A673 (cell line): ENCODE measurements around the gene IFT172. TPM values are rescaled to one million over a fixed set of nuclear protein-coding genes. Genes with fewer than 3 reads are reported as not detected.

ENCODE experiments used
- BruUV-seq: library from RNA; stranded (reverse); fragments of 400-500 nt; replicated peaks from 2 replicates; lab custom pipeline; 2021; lab: Mats Ljungman, UMichigan
- CTCF ChIA-PET: fragments of 300-600 bp; sonication (Branson Sonifier 250); formaldehyde crosslinking; loops from one replicate; lab custom pipeline; 2022; ENCODE audit warnings: antibody characterized with exemption; lab: Charles Lee
- POLR2A ChIA-PET: fragments of 300-600 bp; sonication (Branson Sonifier 250); formaldehyde crosslinking; loops from one replicate; lab custom pipeline; 2022; ENCODE audit warnings: antibody characterized with exemption; ENCODE audit not compliant: low non-redundant PET; lab: Charles Lee
- DNase-seq: peaks from one replicate; pipeline ENCODE4 v3.0.0-alpha.2; 2015; ENCODE audit warnings: low spot score
- H3K27ac ChIP-seq: fragments of 200-600 bp; sonication (generic); 2 replicates; pipeline ENCODE4 v1.5.1; 2016; ENCODE audit warnings: mixed run types, low read depth, mild to moderate bottlenecking, mixed read lengths, antibody characterized with exemption, low read length; ENCODE audit not compliant: poor library complexity, severe bottlenecking
- H3K27me3 ChIP-seq: fragments of 200-600 bp; sonication (generic); replicated peaks from 2 replicates; pipeline ENCODE4 v1.6.1; 2017; ENCODE audit warnings: mixed run types, low read depth, mild to moderate bottlenecking, mixed read lengths, antibody characterized with exemption, low read length; ENCODE audit not compliant: insufficient read depth, poor library complexity
- H3K36me3 ChIP-seq: fragments of 200-600 bp; sonication (generic); 2 replicates; pipeline ENCODE4 v1.6.1; 2016; ENCODE audit warnings: mixed run types, mild to moderate bottlenecking, mixed read lengths, antibody characterized with exemption, low read length; ENCODE audit not compliant: insufficient read depth, poor library complexity, severe bottlenecking
- H3K4me1 ChIP-seq: fragments of 200-600 bp; sonication (generic); 2 replicates; pipeline ENCODE4 v1.6.1; 2017; ENCODE audit warnings: mixed run types, mild to moderate bottlenecking, mixed read lengths, antibody characterized with exemption, low read length; ENCODE audit not compliant: insufficient read depth, poor library complexity, severe bottlenecking
- H3K4me3 ChIP-seq: fragments of 200-600 bp; sonication (generic); 2 replicates; pipeline ENCODE4 v1.5.1; 2016; ENCODE audit warnings: low read depth, mixed run types, mild to moderate bottlenecking, mixed read lengths, low read length; ENCODE audit not compliant: poor library complexity, severe bottlenecking
- H3K9me3 ChIP-seq: fragments of 200-600 bp; sonication (generic); 2 replicates; pipeline ENCODE4 v1.6.1; 2016; ENCODE audit warnings: mixed run types, low read depth, mild to moderate bottlenecking, mixed read lengths, antibody characterized with exemption, low read length; ENCODE audit not compliant: poor library complexity, severe bottlenecking
- EZH2 ChIP-seq: fragments of 200-600 bp; sonication (generic); IDR thresholded peaks from 2 replicates; pipeline ENCODE4 v1.6.1; 2017; ENCODE audit warnings: borderline replicate concordance, low read depth, mild to moderate bottlenecking, mixed read lengths, antibody characterized with exemption, low read length; ENCODE audit not compliant: poor library complexity, severe bottlenecking
- intact Hi-C: fragments of 100-400 bp; cut with micrococcal nuclease; formaldehyde crosslinking; loops from one replicate; pipeline ENCODE4 v1.10.0; 2022; ENCODE audit not compliant: unreplicated experiment
- total RNA-seq: library from RNA; stranded (reverse); gene quantifications from 2 replicates; pipeline ENCODE4 v1.2.3, GENCODE V29; 2021
- TF ChIP-seq, protein P1 (sequence below): fragments of 300-800, 200-600 bp; sonication (generic); conservative IDR thresholded peaks from 2 replicates; pipeline ENCODE4 v1.5.1; 2017; ENCODE audit warnings: low read depth, mild to moderate bottlenecking, antibody characterized with exemption, low read length, moderate library complexity, mixed read lengths

The IFT172 gene
- total RNA-seq, 1 experiment from 2014 or later, result 42.2 TPM

- no peak for TF ChIP-seq EZH2
- ChIA-PET CTCF (no interaction called here), POLR2A (no interaction called here)
- Histone ChIP-seq H3K27ac (no peak overlapping the region), H3K36me3 (no peaks in the 10 kb centered on the region), H3K4me1 (no peaks in the 10 kb centered on the region), H3K4me3 (no peak overlapping the region), H3K27me3 (no peaks in the 10 kb centered on the region), H3K9me3 (no peaks in the 10 kb centered on the region)
- BruUV-seq, result no TSS peak
- no peak for DNase-seq
- intact Hi-C loops, result no loop called here
These were observed 47.7 kb upstream of the IFT172 start for GRCh38 chr2:27537287-27537686.

DNA sequence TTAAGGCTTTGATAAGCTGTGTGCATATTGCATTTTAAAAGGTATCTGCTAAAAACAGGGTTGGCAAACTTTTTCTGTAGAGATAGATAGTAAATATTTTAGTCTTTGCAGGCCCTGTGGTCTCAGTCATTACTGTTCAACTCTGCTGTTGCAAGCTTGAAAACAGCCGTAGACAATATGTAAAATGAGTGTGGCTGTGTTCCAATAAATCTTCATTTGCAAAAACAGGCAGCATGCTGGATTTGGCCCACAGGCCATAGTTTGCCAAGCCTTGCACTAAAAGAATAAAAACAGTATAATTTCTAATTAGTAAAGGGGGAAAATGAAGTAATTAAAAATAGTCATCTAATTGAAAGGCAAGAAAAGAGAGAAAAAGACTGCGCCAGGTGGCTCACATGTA is 42.4 kb upstream of the IFT172 start:
- no peaks in the 10 kb centered on the region for H3K27me3 ChIP-seq
- no peaks in the 10 kb centered on the region for H3K9me3 ChIP-seq
- CTCF ChIA-PET, result no interaction called here
- DNase-seq, result no peak
- H3K36me3 ChIP-seq, result no peaks in the 10 kb centered on the region
- no peaks in the 10 kb centered on the region for H3K4me1 ChIP-seq
- no peak overlapping the region for H3K27ac ChIP-seq
- TF ChIP-seq, protein P1, sequence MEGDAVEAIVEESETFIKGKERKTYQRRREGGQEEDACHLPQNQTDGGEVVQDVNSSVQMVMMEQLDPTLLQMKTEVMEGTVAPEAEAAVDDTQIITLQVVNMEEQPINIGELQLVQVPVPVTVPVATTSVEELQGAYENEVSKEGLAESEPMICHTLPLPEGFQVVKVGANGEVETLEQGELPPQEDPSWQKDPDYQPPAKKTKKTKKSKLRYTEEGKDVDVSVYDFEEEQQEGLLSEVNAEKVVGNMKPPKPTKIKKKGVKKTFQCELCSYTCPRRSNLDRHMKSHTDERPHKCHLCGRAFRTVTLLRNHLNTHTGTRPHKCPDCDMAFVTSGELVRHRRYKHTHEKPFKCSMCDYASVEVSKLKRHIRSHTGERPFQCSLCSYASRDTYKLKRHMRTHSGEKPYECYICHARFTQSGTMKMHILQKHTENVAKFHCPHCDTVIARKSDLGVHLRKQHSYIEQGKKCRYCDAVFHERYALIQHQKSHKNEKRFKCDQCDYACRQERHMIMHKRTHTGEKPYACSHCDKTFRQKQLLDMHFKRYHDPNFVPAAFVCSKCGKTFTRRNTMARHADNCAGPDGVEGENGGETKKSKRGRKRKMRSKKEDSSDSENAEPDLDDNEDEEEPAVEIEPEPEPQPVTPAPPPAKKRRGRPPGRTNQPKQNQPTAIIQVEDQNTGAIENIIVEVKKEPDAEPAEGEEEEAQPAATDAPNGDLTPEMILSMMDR, result no peak
- no peak for TF ChIP-seq EZH2
- H3K4me3 ChIP-seq, result no peak overlapping the region
- no TSS peak for BruUV-seq
- intact Hi-C loops, result no loop called here
- POLR2A ChIA-PET, result no interaction called here

DNA sequence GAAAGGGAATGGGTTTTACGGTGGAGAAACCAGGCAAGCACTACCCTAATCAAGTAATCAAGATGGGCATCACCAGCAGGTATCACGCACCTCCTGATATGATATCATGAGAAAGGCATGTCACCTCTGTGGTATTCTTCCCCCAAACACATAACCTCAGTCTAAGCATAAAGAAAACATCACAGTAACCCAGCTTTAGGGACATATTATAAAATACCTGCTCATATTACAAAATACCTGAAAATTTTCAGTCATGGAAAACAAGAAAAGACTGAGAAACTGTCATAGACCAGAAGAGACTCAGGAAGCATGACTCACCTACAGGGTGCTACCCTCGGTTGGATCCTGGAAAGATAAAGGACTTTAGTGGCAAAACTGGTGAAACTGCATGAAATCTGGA is 37.6 kb upstream of the IFT172 start:
- no peaks in the 10 kb centered on the region for H3K9me3 ChIP-seq
- H3K4me3 ChIP-seq, result no peak overlapping the region
- no peak for DNase-seq
- POLR2A ChIA-PET, result no interaction called here
- intact Hi-C loops, result no loop called here
- no peak overlapping the region for H3K27ac ChIP-seq
- H3K36me3 ChIP-seq, result no peaks in the 10 kb centered on the region
- CTCF ChIA-PET, result no interaction called here
- H3K4me1 ChIP-seq, result no peaks in the 10 kb centered on the region
- H3K27me3 ChIP-seq, result no peaks in the 10 kb centered on the region
- TF ChIP-seq EZH2, result no peak
- TF ChIP-seq, protein P1, result no peak
- BruUV-seq, result no TSS peak

DNA sequence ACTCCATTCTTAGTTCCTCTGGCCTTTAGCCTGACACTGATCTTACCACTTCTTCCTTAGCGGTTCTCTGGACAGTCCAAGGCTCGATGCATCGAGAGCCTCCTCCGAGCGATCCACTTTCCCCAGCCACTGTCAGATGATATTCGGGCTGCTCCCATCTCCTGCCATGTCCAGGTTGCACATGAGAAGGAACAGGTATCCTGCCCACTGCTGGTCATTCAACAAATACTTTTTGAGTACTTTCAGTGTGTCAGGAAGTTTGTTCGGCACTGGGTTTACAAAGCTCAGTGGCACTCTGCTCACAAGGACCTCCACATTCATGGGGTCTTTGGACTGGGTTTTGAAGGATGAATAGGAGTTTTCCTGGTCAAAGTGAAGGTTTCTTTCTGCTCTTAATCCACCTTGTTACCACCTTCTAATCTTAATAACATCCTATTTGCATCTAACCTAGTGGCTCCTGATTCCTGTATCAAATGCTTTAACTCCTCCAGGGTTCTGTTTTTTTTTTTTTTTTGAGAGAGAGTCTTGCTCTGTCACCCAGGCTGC is 32.9 kb upstream of the IFT172 start:
- Histone ChIP-seq H3K27ac (no peak overlapping the region), H3K9me3 (no peaks in the 10 kb centered on the region), H3K4me3 (no peak overlapping the region), H3K4me1 (no peaks in the 10 kb centered on the region), H3K27me3 (no peaks in the 10 kb centered on the region), H3K36me3 (no peaks in the 10 kb centered on the region)
- DNase-seq, result no peak
- no TSS peak for BruUV-seq
- TF ChIP-seq, protein P1, result no peak
- TF ChIP-seq EZH2, result no peak
- CTCF ChIA-PET, result no interaction called here
- intact Hi-C loops, result no loop called here
- POLR2A ChIA-PET, result no interaction called here
